AG08396 (cell line): Measurements from ENCODE around the gene TNFRSF19.
A peak's percentile ranks its signal among the peaks of the same experiment; 100 is the strongest.
"Not testable (repeated sequence)": the region's sequence is repeated elsewhere in the genome, so short reads cannot be mapped to it uniquely, and the experiment has no call there.

Source experiments
- DNase-seq: peaks from one replicate; pipeline ENCODE4 v3.0.0; 2012; ENCODE audit warnings: low spot score, mixed read lengths

The TNFRSF19 gene

GRCh38 chr13:23570099-23570920, at the start of gene TNFRSF19:
Gene TNFRSF19 (plus strand): TSS chr13:23570412. CDS start chr13:23590184, 19,772 bp downstream.
- DNase-seq: peak; percentile 54

GRCh38 chr13:23529926-23530325, 40.3 kb upstream of the TNFRSF19 start:
- DNase-seq: not testable (repeated sequence)

- no peak for DNase-seq
Measured at GRCh38 chr13:23531446-23531845, 38.8 kb upstream of the TNFRSF19 start.

GRCh38 chr13:23534090-23534489, 36.1 kb upstream of the TNFRSF19 start:
- DNase-seq: no peak

- peak; percentile 20 for DNase-seq
Measured at GRCh38 chr13:23541221-23541824, 28.9 kb upstream of the TNFRSF19 start.

GRCh38 chr13:23544668-23545067, 25.5 kb upstream of the TNFRSF19 start:
- no peak for DNase-seq

GRCh38 chr13:23547000-23547590, 23.1 kb upstream of the TNFRSF19 start:
- peak; percentile 38 for DNase-seq

- DNase-seq: no peak
Measured at GRCh38 chr13:23549724-23550123, 20.5 kb upstream of the TNFRSF19 start.

GRCh38 chr13:23550163-23550562, 20.0 kb upstream of the TNFRSF19 start:
- DNase-seq: no peak

- no peak for DNase-seq
Measured at GRCh38 chr13:23551213-23552008, 18.8 kb upstream of the TNFRSF19 start.

GRCh38 chr13:23552171-23552570, 18.0 kb upstream of the TNFRSF19 start:
- no peak for DNase-seq

- no peak for DNase-seq
Measured at GRCh38 chr13:23552661-23553060, 17.6 kb upstream of the TNFRSF19 start.

GRCh38 chr13:23554000-23554399, 16.2 kb upstream of the TNFRSF19 start:
- DNase-seq: no peak

- DNase-seq: no peak
Measured at GRCh38 chr13:23557043-23557442, 13.2 kb upstream of the TNFRSF19 start.

GRCh38 chr13:23557733-23558132, 12.5 kb upstream of the TNFRSF19 start:
- DNase-seq: no peak

GRCh38 chr13:23558675-23559536, 11.3 kb upstream of the TNFRSF19 start:
- peak; percentile 86 for DNase-seq

- DNase-seq: no peak
Measured at GRCh38 chr13:23560571-23561089, 9.6 kb upstream of the TNFRSF19 start.

GRCh38 chr13:23561261-23561660, 9.0 kb upstream of the TNFRSF19 start:
- no peak for DNase-seq

- DNase-seq: no peak
Measured at GRCh38 chr13:23563085-23563845, 6.9 kb upstream of the TNFRSF19 start.

GRCh38 chr13:23567906-23568460, 2.2 kb upstream of the TNFRSF19 start:
- no peak for DNase-seq
